WI38 (cell line): Measurements from ENCODE around the gene SBNO2.
"Not testable (repeated sequence)": the region's sequence is repeated elsewhere in the genome, so short reads cannot be mapped to it uniquely, and the experiment has no call there.

Source experiments
- H3K4me3 ChIP-seq: 2 replicates; pipeline ENCODE4 v1.5.1; 2011; ENCODE audit warnings: low read depth, mild to moderate bottlenecking, control low read depth, low read length
- TF ChIP-seq, protein P1 (sequence below): IDR thresholded peaks from 2 replicates; pipeline ENCODE4 v1.5.1; 2012; ENCODE audit warnings: low read depth, mild to moderate bottlenecking, control low read depth, low read length

The SBNO2 gene

GRCh38 chr19:1205114-1206099 is 31.3 kb upstream of the SBNO2 start, which contains the start of gene STK11:
TSS of gene STK11 (plus strand) at chr19:1205778. CDS start at chr19:1206914, 1,136 bp downstream.
- peak within 1 kb of the TSS; percentile 76 for H3K4me3 ChIP-seq

DNA sequence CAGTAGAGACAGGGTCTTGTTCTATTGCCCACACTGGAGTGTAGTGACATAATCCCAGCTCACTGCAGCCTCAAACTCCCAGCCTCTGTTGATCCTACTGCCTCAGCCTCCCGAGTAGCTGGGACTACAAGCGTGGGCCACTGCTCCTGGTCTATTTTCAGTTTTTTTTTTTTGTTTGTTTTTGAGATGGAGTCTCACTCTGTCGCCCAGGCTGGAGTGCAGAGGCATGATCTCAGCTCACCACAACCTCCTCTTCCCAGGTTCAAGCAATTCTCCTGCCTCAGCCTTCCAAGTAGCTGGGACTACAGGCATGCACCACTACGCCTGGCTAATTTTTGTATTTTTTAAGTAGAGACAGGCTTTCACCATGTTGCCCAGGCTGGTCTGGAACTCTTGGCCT is 26.5 kb upstream of the SBNO2 start:
- not testable (repeated sequence) for H3K4me3 ChIP-seq

More at GRCh38 chr19:1205114-1206099, 31.3 kb upstream of the SBNO2 start, which contains the start of gene STK11:
- TF ChIP-seq, protein P1, sequence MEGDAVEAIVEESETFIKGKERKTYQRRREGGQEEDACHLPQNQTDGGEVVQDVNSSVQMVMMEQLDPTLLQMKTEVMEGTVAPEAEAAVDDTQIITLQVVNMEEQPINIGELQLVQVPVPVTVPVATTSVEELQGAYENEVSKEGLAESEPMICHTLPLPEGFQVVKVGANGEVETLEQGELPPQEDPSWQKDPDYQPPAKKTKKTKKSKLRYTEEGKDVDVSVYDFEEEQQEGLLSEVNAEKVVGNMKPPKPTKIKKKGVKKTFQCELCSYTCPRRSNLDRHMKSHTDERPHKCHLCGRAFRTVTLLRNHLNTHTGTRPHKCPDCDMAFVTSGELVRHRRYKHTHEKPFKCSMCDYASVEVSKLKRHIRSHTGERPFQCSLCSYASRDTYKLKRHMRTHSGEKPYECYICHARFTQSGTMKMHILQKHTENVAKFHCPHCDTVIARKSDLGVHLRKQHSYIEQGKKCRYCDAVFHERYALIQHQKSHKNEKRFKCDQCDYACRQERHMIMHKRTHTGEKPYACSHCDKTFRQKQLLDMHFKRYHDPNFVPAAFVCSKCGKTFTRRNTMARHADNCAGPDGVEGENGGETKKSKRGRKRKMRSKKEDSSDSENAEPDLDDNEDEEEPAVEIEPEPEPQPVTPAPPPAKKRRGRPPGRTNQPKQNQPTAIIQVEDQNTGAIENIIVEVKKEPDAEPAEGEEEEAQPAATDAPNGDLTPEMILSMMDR = no peak

DNA sequence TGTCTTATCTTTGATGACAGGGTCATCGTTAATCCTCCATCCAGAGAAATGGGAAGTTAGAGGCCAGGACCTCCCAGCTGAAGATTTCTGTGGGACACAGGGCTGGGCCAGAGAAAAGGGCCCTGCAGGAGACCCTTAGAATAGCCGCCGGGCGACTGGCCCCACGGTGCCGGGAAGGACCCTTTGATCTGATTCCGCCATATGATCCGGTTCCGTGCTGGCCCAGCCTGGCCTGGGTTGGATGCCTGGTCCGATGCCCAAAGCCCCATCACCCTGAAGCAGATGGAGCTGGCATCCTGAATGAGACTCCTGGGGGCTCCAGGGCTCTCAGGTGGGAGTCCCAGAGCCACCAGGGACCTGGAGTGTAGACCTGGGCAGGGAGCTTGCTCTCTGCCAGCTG is 25.5 kb upstream of the SBNO2 start:
- TF ChIP-seq, protein P1 = no peak
- H3K4me3 ChIP-seq = no peak overlapping the region

- TF ChIP-seq, protein P1 = no peak
- no peak overlapping the region for H3K4me3 ChIP-seq
These were observed 15.4 kb upstream of the SBNO2 start for GRCh38 chr19:1189419-1189818.

DNA sequence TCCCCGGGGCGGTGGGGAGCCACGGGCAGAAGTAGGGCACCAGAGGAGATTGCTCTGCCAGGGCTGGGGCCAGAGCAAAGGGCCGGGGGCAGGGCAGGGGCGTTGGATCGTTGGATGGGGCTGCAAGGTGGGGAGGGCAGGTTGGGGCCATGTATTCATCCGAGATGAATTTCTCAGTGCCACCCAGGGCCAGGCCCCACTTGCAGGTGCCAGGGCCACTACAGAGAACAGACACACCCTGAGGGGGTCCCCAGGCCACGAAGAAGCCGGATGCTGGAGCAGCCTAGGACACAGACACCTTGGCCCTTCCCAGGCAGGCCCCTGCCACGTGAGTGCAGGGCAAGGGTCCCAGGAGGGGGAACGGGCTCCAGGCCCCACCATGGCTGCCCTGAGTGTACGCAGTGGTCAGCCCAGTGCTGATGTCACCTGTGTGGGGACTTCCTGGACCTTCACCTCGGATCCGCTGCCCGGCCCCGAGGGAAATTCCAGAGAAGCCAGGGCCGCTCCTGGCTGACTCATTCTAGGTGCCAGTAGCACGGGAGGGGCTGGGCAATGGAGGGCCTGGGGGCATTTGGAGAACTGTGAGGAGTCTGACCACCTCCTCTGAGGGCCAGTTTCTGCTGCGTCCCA is 9.6 kb upstream of the SBNO2 start:
- no peak overlapping the region for H3K4me3 ChIP-seq

GRCh38 chr19:1182727-1183126 is 8.7 kb upstream of the SBNO2 start:
- H3K4me3 ChIP-seq = no peak overlapping the region
- TF ChIP-seq, protein P1 = no peak

More for the DNA sequence above, 9.6 kb upstream of the SBNO2 start:
- TF ChIP-seq, protein P1 = no peak

GRCh38 chr19:1182068-1182467 is 8.0 kb upstream of the SBNO2 start:
- no peak overlapping the region for H3K4me3 ChIP-seq
- TF ChIP-seq, protein P1 = no peak
